Activated T-cell treated with anti-CD3 and anti-CD28 coated beads, Interleukin-2, amount 50 U/mL, for 72 hours (primary cell): Measurements from ENCODE around the gene CBX6. TPM values are rescaled to one million over a fixed set of nuclear protein-coding genes. Genes with fewer than 3 reads are reported as not detected.
"Not testable (repeated sequence)": the region's sequence is repeated elsewhere in the genome, so short reads cannot be mapped to it uniquely, and the experiment has no call there.

Source experiments
- ATAC-seq, 2 donors: fragments of 150-1000 bp; cut with Tn5 transposase; replicated peaks in 1 of 2; 2 replicates each; pipeline ENCODE4 v1.10.0; 2021; ENCODE audit warnings: moderate library complexity in 2 of 2, mild to moderate bottlenecking in 1 of 2
- DNase-seq, 2 donors: peaks; one replicate each; pipeline ENCODE4 v3.0.0; 2021 to 2022; ENCODE audit warnings: mixed read lengths in 1 of 2
- H3K27ac Mint-ChIP-seq: one replicate; pipeline ENCODE4 v1.8.0; 2022; ENCODE audit warnings: mild to moderate bottlenecking, moderate library complexity, mixed read lengths
- H3K27me3 Mint-ChIP-seq: one replicate; pipeline ENCODE4 v1.8.0; 2022; ENCODE audit warnings: low read depth, mixed read lengths
- H3K36me3 Mint-ChIP-seq, 2 donors: one replicate each; pipeline ENCODE4 v1.8.0; 2022; ENCODE audit warnings: mixed read lengths in 2 of 2, mild to moderate bottlenecking in 1 of 2; ENCODE audit not compliant: insufficient read depth in 2 of 2
- H3K4me1 Mint-ChIP-seq: one replicate; pipeline ENCODE4 v1.8.0; 2022; ENCODE audit warnings: low read depth, mixed read lengths
- H3K4me3 Mint-ChIP-seq, 2 donors: one replicate each; pipeline ENCODE4 v1.8.0; 2022; ENCODE audit warnings: mild to moderate bottlenecking in 2 of 2, mixed read lengths in 2 of 2, moderate library complexity in 2 of 2
- H3K9me3 Mint-ChIP-seq, 2 donors: one replicate each; pipeline ENCODE4 v1.8.0; 2022; ENCODE audit warnings: mixed read lengths in 2 of 2
- total RNA-seq, 2 donors: library from RNA; stranded (reverse); gene quantifications; one replicate each; pipeline ENCODE4 v1.2.3, GENCODE V29; 2022

CBX6 gene
- total RNA-seq: 100 to 1,000 TPM; 116 to 124 TPM

GRCh38 chr22:38872172-38872830 lies at the start of gene CBX6:
CBX6 (minus strand) TSS chr22:38872216; CDS start chr22:38872190, 26 bp downstream.
- Mint-ChIP-seq H3K27ac (peak within 1 kb of the TSS; percentile 93), H3K4me1 (peaks cover 75% of the 10 kb centered on the region), H3K27me3 (peaks cover 6% of the 10 kb centered on the region), H3K9me3 (no peaks in the 10 kb centered on the region), H3K4me3 (peak within 1 kb of the TSS; percentile 97 to 98), H3K36me3 (peaks cover 6 to 20% of the 10 kb centered on the region in 2 donors)
- DNase-seq: peak; percentile 96 to 97
- ATAC-seq: peak; percentile 63 to 66

- peaks cover 44% of the 10 kb centered on the region for H3K27me3 Mint-ChIP-seq
Measured at GRCh38 chr22:38921806-38922205, 49.8 kb upstream of the CBX6 start.

GRCh38 chr22:38921120-38921519 lies 49.1 kb upstream of the CBX6 start:
- DNase-seq: no peak
- no peak for ATAC-seq
- Mint-ChIP-seq H3K27me3 (peaks cover 47% of the 10 kb centered on the region), H3K36me3 (no peaks in the 10 kb centered on the region), H3K4me3 (no peak overlapping the region), H3K4me1 (peaks cover 11% of the 10 kb centered on the region), H3K27ac (no peak overlapping the region), H3K9me3 (no peaks in the 10 kb centered on the region)

More at GRCh38 chr22:38921806-38922205, 49.8 kb upstream of the CBX6 start:
- no peak overlapping the region for H3K4me3 Mint-ChIP-seq
- no peaks in the 10 kb centered on the region for H3K9me3 Mint-ChIP-seq
- ATAC-seq: no peak
- H3K27ac Mint-ChIP-seq: no peak overlapping the region
- peaks cover 11% of the 10 kb centered on the region for H3K4me1 Mint-ChIP-seq
- no peak for DNase-seq
- H3K36me3 Mint-ChIP-seq: no peaks in the 10 kb centered on the region

GRCh38 chr22:38919631-38920190 lies 47.7 kb upstream of the CBX6 start:
- no peak for ATAC-seq
- peaks cover 41% of the 10 kb centered on the region for H3K27me3 Mint-ChIP-seq
- no peaks in the 10 kb centered on the region for H3K36me3 Mint-ChIP-seq
- no peak overlapping the region for H3K4me3 Mint-ChIP-seq
- no peaks in the 10 kb centered on the region for H3K9me3 Mint-ChIP-seq
- H3K4me1 Mint-ChIP-seq: peaks cover 10% of the 10 kb centered on the region
- no peak overlapping the region for H3K27ac Mint-ChIP-seq
- DNase-seq: no peak

- H3K36me3 Mint-ChIP-seq: no peaks in the 10 kb centered on the region
- peaks cover 63% of the 10 kb centered on the region for H3K27me3 Mint-ChIP-seq
- H3K9me3 Mint-ChIP-seq: no peaks in the 10 kb centered on the region
- DNase-seq: no peak
- no peak overlapping the region for H3K4me3 Mint-ChIP-seq
- no peak overlapping the region for H3K27ac Mint-ChIP-seq
- H3K4me1 Mint-ChIP-seq: no peaks in the 10 kb centered on the region
- no peak for ATAC-seq
Measured at GRCh38 chr22:38911434-38911833, 39.4 kb upstream of the CBX6 start.

GRCh38 chr22:38907767-38908166 lies 35.8 kb upstream of the CBX6 start:
- Mint-ChIP-seq H3K4me1 (no peaks in the 10 kb centered on the region), H3K27ac (no peak overlapping the region), H3K9me3 (peaks cover 3 to 5% of the 10 kb centered on the region in 2 donors), H3K27me3 (peaks cover 51% of the 10 kb centered on the region), H3K36me3 (peaks cover 4 to 7% of the 10 kb centered on the region in 2 donors), H3K4me3 (no peak overlapping the region)
- DNase-seq (no peak), ATAC-seq (no peak)

GRCh38 chr22:38906052-38906451 lies 34.0 kb upstream of the CBX6 start:
- peaks cover 4 to 8% of the 10 kb centered on the region in 2 donors for H3K36me3 Mint-ChIP-seq
- no peak for DNase-seq

GRCh38 chr22:38904052-38904617 lies 32.1 kb upstream of the CBX6 start:
- H3K27ac Mint-ChIP-seq, DNase-seq, H3K9me3 Mint-ChIP-seq, H3K4me3 Mint-ChIP-seq, ATAC-seq, H3K36me3 Mint-ChIP-seq, H3K4me1 Mint-ChIP-seq: not testable (repeated sequence)
- H3K27me3 Mint-ChIP-seq: peaks cover 22% of the 10 kb centered on the region

More at GRCh38 chr22:38906052-38906451, 34.0 kb upstream of the CBX6 start:
- Mint-ChIP-seq H3K4me1 (peaks cover 1% of the 10 kb centered on the region), H3K27ac (no peak overlapping the region), H3K27me3 (peaks cover 38% of the 10 kb centered on the region), H3K9me3 (peaks cover 3 to 5% of the 10 kb centered on the region in 2 donors), H3K4me3 (no peak overlapping the region)
- ATAC-seq: no peak

- Mint-ChIP-seq H3K4me3 (no peak overlapping the region), H3K27me3 (no peaks in the 10 kb centered on the region), H3K9me3 (peaks cover 3 to 5% of the 10 kb centered on the region in 2 donors), H3K27ac (no peak overlapping the region), H3K36me3 (peaks cover 4 to 8% of the 10 kb centered on the region in 2 donors), H3K4me1 (peaks cover 7% of the 10 kb centered on the region)
- no peak for ATAC-seq
- no peak for DNase-seq
Measured at GRCh38 chr22:38901111-38901641, 29.2 kb upstream of the CBX6 start.

GRCh38 chr22:38900677-38901076 lies 28.7 kb upstream of the CBX6 start:
- ATAC-seq (no peak), DNase-seq (no peak)
- Mint-ChIP-seq H3K36me3 (peaks cover 4 to 8% of the 10 kb centered on the region in 2 donors), H3K9me3 (peaks cover 3 to 5% of the 10 kb centered on the region in 2 donors), H3K4me3 (no peak overlapping the region), H3K27me3 (peaks cover under 1% of the 10 kb centered on the region), H3K4me1 (peaks cover 7% of the 10 kb centered on the region), H3K27ac (no peak overlapping the region)

- DNase-seq: no peak
- peaks cover 33% of the 10 kb centered on the region for H3K27me3 Mint-ChIP-seq
- no peak overlapping the region for H3K4me3 Mint-ChIP-seq
- ATAC-seq: no peak
- no peaks in the 10 kb centered on the region for H3K36me3 Mint-ChIP-seq
- H3K27ac Mint-ChIP-seq: no peak overlapping the region
- H3K9me3 Mint-ChIP-seq: no peaks in the 10 kb centered on the region
- peaks cover 5% of the 10 kb centered on the region for H3K4me1 Mint-ChIP-seq
Measured at GRCh38 chr22:38891256-38891655, 19.2 kb upstream of the CBX6 start.

GRCh38 chr22:38890377-38890776 lies 18.4 kb upstream of the CBX6 start:
- Mint-ChIP-seq H3K27ac (no peak overlapping the region), H3K36me3 (no peaks in the 10 kb centered on the region), H3K9me3 (no peaks in the 10 kb centered on the region), H3K27me3 (peaks cover 30% of the 10 kb centered on the region), H3K4me1 (peaks cover 6% of the 10 kb centered on the region), H3K4me3 (no peak overlapping the region)
- ATAC-seq: no peak
- no peak for DNase-seq

GRCh38 chr22:38886333-38886732 lies 14.3 kb upstream of the CBX6 start:
- peaks cover 34% of the 10 kb centered on the region for H3K4me1 Mint-ChIP-seq
- no peaks in the 10 kb centered on the region for H3K9me3 Mint-ChIP-seq
- H3K4me3 Mint-ChIP-seq: no peak overlapping the region
- ATAC-seq (no peak), DNase-seq (no peak)
- H3K36me3 Mint-ChIP-seq: no peaks in the 10 kb centered on the region
- H3K27ac Mint-ChIP-seq: no peak overlapping the region
- peaks cover 2% of the 10 kb centered on the region for H3K27me3 Mint-ChIP-seq
